ENCODE data around the gene CPSF3.
"Not testable (repeated sequence)": the region's sequence is repeated elsewhere in the genome, so short reads cannot be mapped to it uniquely, and the experiment has no call there.

CPSF3 gene

DNA sequence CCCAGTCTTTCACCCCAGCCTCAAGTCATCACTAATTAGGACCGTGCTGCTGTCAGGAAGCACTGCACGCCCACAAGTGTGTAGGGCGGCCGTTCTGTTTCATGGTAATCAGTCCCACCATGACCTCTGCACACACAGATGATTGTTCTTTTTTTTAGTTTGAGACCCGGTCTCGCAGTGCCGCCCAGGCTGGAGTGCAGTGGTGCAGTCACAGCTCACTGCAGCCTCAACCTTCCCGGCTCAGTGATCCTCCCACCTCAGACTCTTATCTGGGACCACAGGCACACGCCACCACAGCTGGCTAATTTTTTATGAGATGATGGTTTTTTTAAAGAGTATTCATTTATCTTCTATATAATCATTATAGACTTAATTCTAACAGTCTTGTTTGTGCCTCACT, 49.1 kb downstream of the CPSF3 start:
- DNase-seq: no peak

GRCh38 chr2:9473308-9473984, 50.0 kb downstream of the CPSF3 start:
- DNase-seq: no peak

DNA sequence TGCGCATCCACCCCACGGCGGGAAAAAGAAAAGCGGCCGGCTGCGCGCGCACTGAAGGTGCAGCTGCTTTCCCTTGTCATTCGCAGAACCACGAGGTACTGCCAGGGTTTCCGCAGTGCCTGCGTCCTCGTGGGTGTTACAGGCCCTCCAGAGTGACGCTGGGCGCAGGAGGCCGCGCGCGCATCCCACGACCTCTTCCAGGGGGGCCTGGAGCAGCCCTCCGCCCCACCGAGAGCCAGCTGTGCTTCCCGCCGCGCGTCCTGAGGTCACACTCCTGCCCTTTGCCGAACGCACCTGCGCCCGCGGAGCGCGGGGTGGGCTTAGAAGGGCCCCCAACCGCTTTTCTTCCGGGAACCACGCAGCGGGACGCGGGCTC, 50.5 kb downstream of the CPSF3 start:
- DNase-seq: no peak

- DNase-seq: no peak
These were observed 51.1 kb downstream of the CPSF3 start, which contains the start of gene IAH1 for GRCh38 chr2:9474361-9475057. IAH1 (plus strand) TSS chr2:9474551; CDS start chr2:9474567, 16 bp downstream.

- DNase-seq: no peak
These were observed 54.5 kb downstream of the CPSF3 start for GRCh38 chr2:9477914-9478313.

GRCh38 chr2:9478526-9478925, 55.1 kb downstream of the CPSF3 start:
- no peak for DNase-seq

DNA sequence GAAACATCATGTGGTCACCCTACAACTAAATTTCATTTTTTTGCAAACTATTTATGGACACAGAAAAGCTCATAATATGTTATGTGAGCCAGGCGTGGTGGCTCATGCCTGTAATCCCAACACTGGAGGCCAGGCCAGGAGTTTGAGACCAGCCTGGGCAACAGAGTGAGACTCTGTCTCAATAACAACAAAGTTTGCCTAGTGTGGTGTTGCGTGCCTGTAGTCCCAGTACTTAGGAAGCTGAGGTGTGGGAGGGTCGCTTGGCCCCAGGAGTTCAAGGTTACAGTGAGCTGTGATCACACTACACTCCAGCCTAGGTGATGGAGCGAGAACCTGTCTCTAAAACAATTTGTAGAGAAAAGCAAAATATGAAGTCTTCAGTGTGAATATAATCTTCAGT, 56.7 kb downstream of the CPSF3 start:
- DNase-seq: no peak

DNA sequence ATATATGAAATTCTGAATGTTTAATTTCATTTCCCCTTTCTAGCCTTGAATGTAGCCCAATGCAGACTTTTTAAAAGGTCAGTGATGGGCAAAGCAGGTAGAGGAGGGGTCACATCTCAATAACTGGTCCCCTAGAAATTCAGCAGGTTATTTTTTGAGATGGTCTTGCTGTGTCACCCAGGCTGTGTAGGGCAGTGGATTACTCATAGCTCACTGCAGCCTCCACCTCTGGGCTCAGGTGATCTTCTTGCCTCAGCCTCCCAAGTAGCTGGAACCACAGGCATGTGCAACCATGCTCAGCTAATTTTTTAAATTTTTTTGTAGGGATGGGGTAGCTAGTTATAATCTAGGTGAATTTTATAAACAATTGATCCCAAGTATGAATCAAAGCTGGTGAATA, 59.7 kb downstream of the CPSF3 start:
- DNase-seq: no peak

DNA sequence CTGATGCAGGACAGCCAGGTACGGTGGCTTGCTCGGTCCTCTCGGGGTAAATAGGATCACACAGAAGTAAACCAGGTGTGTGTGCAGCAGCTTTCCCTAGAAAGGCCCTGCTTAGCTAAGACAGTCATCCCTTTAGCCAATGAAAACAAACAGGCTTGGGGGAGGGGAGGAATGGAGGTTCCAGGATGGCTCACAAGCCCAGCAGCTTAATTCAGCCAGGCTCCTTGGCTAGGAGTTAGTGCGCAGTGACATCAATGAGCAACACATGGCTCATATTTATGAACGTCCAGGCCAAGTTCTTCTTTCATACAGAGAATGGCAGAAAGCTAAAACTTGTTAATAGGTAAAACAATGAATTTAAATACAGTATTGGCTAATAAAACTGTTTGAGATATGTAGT, 61.1 kb downstream of the CPSF3 start:
- no peak for DNase-seq

GRCh38 chr2:9488583-9489547, 65.4 kb downstream of the CPSF3 start:
- no peak for DNase-seq

DNA sequence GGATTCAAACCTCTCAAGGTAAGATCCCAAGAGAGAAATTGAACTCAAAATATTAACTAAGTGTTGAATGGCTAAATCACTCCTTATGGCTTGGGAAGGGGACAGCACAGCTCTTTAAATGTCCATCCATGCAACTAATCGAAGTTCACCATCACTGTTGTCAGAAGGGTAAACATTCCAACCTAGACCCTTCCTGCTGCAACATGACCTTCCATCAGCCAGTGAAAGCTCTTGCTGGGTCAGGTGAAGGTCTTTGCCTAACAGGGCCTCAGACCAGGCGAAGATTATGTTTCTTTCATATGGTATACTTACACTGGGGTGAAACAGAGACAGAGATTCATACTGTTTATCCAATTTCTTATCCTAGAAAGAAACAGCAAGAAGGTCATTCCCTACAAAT, 67.3 kb downstream of the CPSF3 start:
- DNase-seq: no peak

DNA sequence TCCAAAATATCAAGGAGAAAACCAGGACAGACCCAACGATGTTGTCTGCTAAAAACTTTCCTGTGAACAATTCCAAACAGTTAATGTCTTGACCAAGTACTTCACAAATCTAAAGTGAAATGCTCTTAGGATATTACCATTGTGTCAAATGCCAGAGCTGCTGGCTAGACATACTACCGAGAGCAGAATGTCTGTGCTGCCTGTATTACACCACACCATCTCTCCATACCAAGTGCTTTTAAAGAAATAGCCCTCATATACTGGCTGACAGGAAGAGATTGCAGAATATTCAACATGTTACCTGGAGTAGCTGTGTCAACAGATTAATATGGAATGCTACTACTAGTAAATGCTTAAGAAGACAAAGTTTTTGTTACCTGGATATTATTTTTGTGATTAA, 69.5 kb downstream of the CPSF3 start:
- no peak for DNase-seq

DNA sequence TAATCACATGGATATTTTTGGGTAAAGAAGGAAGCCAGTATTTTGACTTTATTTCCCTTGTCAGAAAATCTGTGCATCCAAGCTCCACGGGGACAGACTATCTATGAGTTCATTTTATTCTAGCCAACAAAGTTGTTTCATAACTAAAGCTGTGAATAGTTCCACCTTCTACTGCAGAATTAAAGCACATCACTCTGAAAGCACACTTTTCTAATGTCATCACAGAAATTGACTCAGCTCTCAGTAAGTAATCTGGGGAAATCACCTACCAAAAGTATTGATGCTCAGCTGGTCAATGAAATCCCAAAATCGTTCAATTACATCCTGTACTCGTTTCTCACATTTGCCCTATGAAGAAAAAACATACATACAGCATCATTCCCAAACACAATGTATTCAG, 70.0 kb downstream of the CPSF3 start:
- no peak for DNase-seq

GRCh38 chr2:9494081-9494480, 70.6 kb downstream of the CPSF3 start:
- no peak for DNase-seq

GRCh38 chr2:9497017-9497416, 73.6 kb downstream of the CPSF3 start:
- DNase-seq: no peak

DNA sequence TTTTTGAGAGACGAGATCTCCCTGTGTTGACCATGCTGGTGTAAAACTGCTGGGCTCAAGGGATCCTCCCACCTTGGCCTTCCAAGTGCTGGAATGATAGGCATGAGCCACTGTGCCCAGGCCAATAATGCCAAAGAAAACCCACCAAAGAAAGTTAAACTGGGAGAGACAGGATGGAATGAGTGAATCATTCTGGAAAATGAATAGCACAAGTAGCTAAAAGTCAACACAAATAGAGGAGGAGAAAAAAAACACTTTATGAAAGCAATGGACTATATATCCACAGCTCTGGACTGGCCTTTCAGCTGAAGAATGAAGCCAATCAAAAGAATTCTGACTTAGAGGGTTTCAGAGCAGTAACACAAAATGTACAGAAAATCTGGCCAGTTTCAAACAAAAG, 74.8 kb downstream of the CPSF3 start:
- DNase-seq: no peak

DNA sequence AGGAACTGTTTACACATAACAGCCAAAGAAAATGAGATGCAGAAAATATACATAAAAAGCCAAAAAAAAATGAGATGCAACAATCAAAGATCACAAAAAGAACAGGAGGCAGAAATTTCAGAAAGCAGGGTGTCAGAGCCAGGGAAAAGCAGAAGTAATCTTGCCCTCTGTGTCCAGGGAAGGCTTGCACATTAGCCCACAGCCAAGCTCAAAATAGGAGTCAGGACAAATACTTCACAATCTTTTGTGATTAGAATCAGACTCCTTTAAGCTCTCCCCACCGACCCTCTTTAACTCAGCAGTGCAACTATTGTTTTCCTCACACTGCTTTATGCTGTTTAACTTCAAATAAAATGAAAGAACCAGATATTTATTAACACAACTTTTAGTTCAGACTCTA, 85.5 kb downstream of the CPSF3 start:
- no peak for DNase-seq

GRCh38 chr2:9513946-9514345, 90.5 kb downstream of the CPSF3 start:
- DNase-seq: not testable (repeated sequence)

DNA sequence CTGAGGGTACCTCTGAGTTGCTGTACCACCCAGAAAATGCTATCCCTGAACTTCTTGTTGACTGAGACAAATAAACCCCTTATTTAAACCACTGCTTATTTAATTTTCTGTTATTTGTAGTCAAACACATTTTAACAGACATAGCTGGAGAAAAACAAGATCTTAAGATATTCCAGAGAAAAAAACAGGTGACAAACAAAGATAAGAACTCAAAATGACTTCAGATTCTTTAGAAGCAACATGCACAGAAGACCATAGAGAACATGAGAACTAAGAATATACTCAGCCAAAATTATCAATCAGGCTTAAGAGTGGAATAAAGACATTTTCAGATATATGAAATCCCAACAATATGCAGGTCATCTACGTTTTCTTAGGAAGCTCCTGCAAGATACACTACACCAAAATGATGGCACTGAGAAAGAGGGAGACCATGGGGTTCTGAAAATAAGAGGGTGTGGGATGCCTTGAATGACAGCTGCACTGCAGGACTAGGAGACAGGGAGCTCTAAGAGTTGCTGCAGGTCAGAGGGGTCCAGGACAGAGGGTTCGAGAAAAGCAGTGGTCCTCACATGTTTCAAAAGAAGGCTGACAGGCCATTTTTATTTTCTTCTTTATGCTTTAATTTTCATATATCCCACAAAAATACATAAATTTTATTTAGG, 93.8 kb downstream of the CPSF3 start:
- no peak for DNase-seq

DNA sequence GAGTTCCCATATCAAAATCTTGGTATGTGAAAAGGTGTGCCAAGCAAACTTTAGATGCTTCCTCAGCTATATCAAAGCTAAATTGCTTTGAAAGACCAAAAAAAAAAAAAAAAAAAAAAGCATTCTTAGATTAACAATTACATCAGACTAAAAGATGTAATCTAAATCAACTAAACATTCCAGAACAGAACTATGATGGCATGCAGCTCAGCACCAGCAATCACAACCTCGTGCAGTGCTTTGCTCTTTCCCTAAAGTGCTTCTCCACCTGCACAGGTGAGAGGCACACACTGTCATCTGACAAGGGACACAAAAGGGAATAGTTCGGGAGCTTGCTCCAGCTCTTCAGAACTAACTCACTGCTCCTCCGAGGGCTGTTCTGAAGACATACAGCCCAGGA, 94.7 kb downstream of the CPSF3 start:
- no peak for DNase-seq

- DNase-seq: no peak
These were observed 95.3 kb downstream of the CPSF3 start for GRCh38 chr2:9518780-9519179.

DNA sequence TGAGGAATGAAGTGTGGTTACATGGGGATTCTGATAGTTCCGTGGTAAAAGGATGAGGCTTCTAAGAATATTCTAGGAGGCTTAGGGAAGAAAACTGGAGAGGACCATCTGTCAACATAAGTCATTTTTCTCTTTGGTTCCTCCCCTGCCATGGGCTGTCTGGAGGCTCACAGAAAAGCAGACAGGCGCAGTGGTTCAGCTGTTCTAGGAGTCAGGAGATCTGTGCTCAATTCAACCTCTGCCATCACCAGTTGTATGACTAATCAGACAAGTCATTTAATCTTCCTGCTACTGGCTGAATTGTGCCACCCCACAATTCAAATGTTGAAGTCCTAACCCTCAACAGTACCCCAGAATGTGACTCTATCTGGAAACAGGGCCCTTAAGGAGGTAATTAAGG, 95.8 kb downstream of the CPSF3 start:
- no peak for DNase-seq

Measured in NCI-H2107 (cell line).